MCF 10A (cell line): ENCODE measurements around the gene IFRD2. TPM values are rescaled to one million over a fixed set of nuclear protein-coding genes. Genes with fewer than 3 reads are reported as not detected.

Source experiments
- BruUV-seq: library from RNA; stranded (reverse); fragments of 400-500 nt; replicated peaks from 2 replicates; lab custom pipeline; 2021; lab: Mats Ljungman, UMichigan
- CTCF ChIA-PET: fragments of 300-600 bp; sonication (Branson Sonifier 250); formaldehyde crosslinking; extraction: SDS; loops from one replicate; lab custom pipeline; 2021; ENCODE audit warnings: antibody characterized with exemption, inconsistent platforms; lab: Yijun Ruan, JAX
- POLR2A ChIA-PET: fragments of 300-600, 350-650 bp; sonication (Branson Sonifier 250); formaldehyde crosslinking; extraction: SDS; loops from one replicate; lab custom pipeline; 2020; ENCODE audit warnings: antibody characterized with exemption, inconsistent platforms; lab: Yijun Ruan, JAX
- DNase-seq: peaks from one replicate; pipeline ENCODE4 v3.0.0-alpha.2; 2018; ENCODE audit not compliant: unreplicated experiment
- H3K27ac Mint-ChIP-seq: one replicate; pipeline ENCODE4 v1.8.0; 2022; ENCODE audit warnings: mild to moderate bottlenecking, low read depth, mixed read lengths; ENCODE audit not compliant: unreplicated experiment
- H3K27me3 Mint-ChIP-seq: one replicate; pipeline ENCODE4 v1.8.0; 2022; ENCODE audit warnings: mixed read lengths; ENCODE audit not compliant: insufficient read depth, unreplicated experiment
- H3K36me3 Mint-ChIP-seq: one replicate; pipeline ENCODE4 v1.8.0; 2022; ENCODE audit warnings: mild to moderate bottlenecking, moderate library complexity, mixed read lengths; ENCODE audit not compliant: insufficient read depth, unreplicated experiment
- H3K4me1 Mint-ChIP-seq: one replicate; pipeline ENCODE4 v1.8.0; 2022; ENCODE audit warnings: mixed read lengths; ENCODE audit not compliant: insufficient read depth, unreplicated experiment
- H3K4me3 Mint-ChIP-seq: one replicate; pipeline ENCODE4 v1.8.0; 2022; ENCODE audit warnings: mild to moderate bottlenecking, moderate library complexity, mixed read lengths; ENCODE audit not compliant: unreplicated experiment
- H3K9me3 Mint-ChIP-seq: one replicate; pipeline ENCODE4 v1.8.0; 2022; ENCODE audit warnings: mixed read lengths; ENCODE audit not compliant: unreplicated experiment
- intact Hi-C: fragments of 100-400 bp; cut with micrococcal nuclease; formaldehyde crosslinking; loops from 2 replicates; pipeline ENCODE4 v1.14.1; 2022
- total RNA-seq: library from RNA; stranded (reverse); gene quantifications from 2 replicates; pipeline ENCODE4 v1.2.3, GENCODE V29; 2022
- TF ChIP-seq, protein P1 (sequence below): fragments of 200-600 bp; IDR thresholded peaks from one replicate; pipeline ENCODE4 v1.8.0; 2022; ENCODE audit warnings: antibody characterized with exemption, mild to moderate bottlenecking; ENCODE audit not compliant: unreplicated experiment

Gene IFRD2
- total RNA-seq, 1 experiment from 2014 or later: 182 TPM

DNA sequence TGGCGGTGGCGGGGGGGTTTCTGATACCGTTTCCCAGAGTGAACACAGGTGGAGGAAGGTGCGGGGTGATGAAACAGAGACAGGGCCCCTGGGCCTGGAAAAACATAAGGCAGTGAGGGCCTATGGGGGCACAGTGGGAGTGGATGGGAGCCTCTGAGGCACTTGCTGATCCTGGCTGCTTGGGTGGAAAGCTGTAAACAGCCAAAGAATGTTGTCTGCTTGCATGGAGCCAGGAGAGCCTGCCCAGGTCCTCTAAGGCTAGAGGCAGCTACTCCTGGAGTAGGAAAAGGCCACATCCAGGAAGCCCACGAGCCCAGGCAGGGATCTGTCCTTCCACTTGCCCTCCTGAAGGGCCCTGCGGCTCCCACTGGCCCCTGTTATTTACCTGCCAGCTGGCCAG is 26.2 kb downstream of the IFRD2 start:
- intact Hi-C loops: no loop called here
- ChIA-PET POLR2A (interaction anchor here (1.1 to 1.5 kb wide), 2 partner anchors 19 to 62 kb away, joined by 3 read pairs; partner anchors contain the start of gene TUSC2), CTCF (interaction anchor here (0.6 to 1.0 kb wide), 4 partner anchors 56 to 127 kb away, joined by 3 to 4 read pairs (median 3); no protein-coding TSS in a partner anchor)
- Mint-ChIP-seq H3K4me3 (no peak overlapping the region), H3K27ac (no peak overlapping the region), H3K4me1 (peaks cover 27% of the 10 kb centered on the region), H3K27me3 (no peaks in the 10 kb centered on the region), H3K9me3 (no peaks in the 10 kb centered on the region), H3K36me3 (no peaks in the 10 kb centered on the region)
- no TSS peak for BruUV-seq
- DNase-seq: no peak
- TF ChIP-seq, protein P1, sequence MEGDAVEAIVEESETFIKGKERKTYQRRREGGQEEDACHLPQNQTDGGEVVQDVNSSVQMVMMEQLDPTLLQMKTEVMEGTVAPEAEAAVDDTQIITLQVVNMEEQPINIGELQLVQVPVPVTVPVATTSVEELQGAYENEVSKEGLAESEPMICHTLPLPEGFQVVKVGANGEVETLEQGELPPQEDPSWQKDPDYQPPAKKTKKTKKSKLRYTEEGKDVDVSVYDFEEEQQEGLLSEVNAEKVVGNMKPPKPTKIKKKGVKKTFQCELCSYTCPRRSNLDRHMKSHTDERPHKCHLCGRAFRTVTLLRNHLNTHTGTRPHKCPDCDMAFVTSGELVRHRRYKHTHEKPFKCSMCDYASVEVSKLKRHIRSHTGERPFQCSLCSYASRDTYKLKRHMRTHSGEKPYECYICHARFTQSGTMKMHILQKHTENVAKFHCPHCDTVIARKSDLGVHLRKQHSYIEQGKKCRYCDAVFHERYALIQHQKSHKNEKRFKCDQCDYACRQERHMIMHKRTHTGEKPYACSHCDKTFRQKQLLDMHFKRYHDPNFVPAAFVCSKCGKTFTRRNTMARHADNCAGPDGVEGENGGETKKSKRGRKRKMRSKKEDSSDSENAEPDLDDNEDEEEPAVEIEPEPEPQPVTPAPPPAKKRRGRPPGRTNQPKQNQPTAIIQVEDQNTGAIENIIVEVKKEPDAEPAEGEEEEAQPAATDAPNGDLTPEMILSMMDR: no peak

DNA sequence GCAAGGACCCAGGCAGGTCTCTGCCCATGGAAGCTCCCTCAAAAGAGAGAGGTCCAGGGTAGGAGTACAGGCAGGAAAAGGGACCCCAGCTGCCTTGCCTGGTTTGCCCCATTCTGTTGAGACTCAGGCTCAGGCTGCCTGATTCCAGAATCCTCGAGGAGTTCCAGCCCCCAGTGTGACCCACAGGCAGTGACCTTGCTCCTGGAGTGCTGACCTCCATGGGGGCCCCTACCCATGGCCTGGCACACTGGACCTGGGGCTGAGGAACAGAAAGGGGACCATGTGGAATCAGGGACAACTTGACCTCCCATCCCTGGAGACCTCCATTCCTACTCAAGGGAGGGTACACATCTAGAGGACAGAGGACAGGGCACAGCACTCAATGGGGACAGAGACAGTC is 26.7 kb downstream of the IFRD2 start:
- Mint-ChIP-seq H3K36me3 (no peaks in the 10 kb centered on the region), H3K27me3 (no peaks in the 10 kb centered on the region), H3K4me1 (peaks cover 25% of the 10 kb centered on the region), H3K27ac (no peak overlapping the region), H3K4me3 (no peak overlapping the region), H3K9me3 (no peaks in the 10 kb centered on the region)
- intact Hi-C loops: no loop called here
- no peak for DNase-seq
- TF ChIP-seq, protein P1: no peak
- no TSS peak for BruUV-seq
- CTCF ChIA-PET: interaction anchor here (0.6 to 1.5 kb wide), 3 partner anchors 9 to 63 kb away, joined by 3 to 11 read pairs (median 3); no protein-coding TSS in a partner anchor
- POLR2A ChIA-PET: interaction anchor here (1.1 to 1.5 kb wide), 2 partner anchors 19 to 62 kb away, joined by 3 read pairs; partner anchors contain the start of gene TUSC2

DNA sequence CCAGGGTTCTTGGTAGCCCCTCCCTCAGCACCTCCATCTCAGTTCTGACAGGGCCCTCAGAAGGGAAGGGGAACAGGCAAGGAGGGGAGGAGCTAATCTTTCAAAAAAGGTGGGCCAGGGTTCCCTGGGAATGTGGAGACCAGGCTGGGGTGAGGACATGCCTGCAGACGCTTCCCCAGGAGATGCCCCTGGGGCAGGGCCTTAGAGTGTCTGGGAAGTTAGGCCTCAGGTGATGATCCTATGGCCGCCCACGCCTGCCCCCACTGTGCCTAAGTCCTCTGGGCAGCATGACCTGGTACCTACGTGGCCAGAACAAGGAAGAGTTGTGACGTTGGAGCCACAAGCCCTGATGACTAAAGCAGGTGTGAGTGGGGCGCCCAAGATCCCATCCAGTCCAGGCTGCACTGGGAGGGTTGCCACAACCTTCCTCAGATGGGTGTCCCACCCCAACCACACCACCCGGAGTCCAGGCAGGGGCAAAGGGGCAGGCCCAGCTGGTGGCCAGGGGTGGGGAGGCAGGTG is 27.2 kb downstream of the IFRD2 start:
- Mint-ChIP-seq H3K36me3 (peaks cover under 1% of the 10 kb centered on the region), H3K4me3 (no peak overlapping the region)
- POLR2A ChIA-PET: interaction anchor here (0.6 to 1.5 kb wide), 3 partner anchors 18 to 72 kb away, joined by 3 read pairs; partner anchors contain the start of gene TUSC2

More for the DNA sequence above, 27.2 kb downstream of the IFRD2 start:
- H3K9me3 Mint-ChIP-seq: no peaks in the 10 kb centered on the region
- no TSS peak for BruUV-seq
- CTCF ChIA-PET: interaction anchor here (0.6 to 2.6 kb wide), 7 partner anchors 8 to 73 kb away, joined by 3 to 11 read pairs (median 4); partner anchors contain the start of gene GNAT1
- no peak for DNase-seq
- TF ChIP-seq, protein P1: no peak
- H3K4me1 Mint-ChIP-seq: peaks cover 23% of the 10 kb centered on the region
- H3K27ac Mint-ChIP-seq: peak overlapping the region; percentile 88
- no peaks in the 10 kb centered on the region for H3K27me3 Mint-ChIP-seq
- intact Hi-C loops: no loop called here
